Frontal cortex (tissue), 4 donors: ENCODE measurements around the gene NBPF6. TPM values are rescaled to one million over a fixed set of nuclear protein-coding genes. Genes with fewer than 3 reads are reported as not detected.
"Not testable (repeated sequence)": the region's sequence is repeated elsewhere in the genome, so short reads cannot be mapped to it uniquely, and the experiment has no call there.

Experiments
- DNase-seq, 2 donors: peaks; one replicate each; pipeline ENCODE4 v3.0.0; 2012; ENCODE audit warnings: low spot score in 2 of 2
- FAIRE-seq: peaks from 2 replicates; lab custom pipeline; 2012; peaks lifted over from hg19 to GRCh38; lab: Jason Lieb, UNC
- total RNA-seq: library from RNA; depleted of rRNA; stranded (reverse); fragments of >200 nt; gene quantifications from one replicate; pipeline ENCODE4 v1.2.3, GENCODE V29; 2014
- donor health status: control.
- donor health status: control.
- donor health status: control.

Gene NBPF6
- total RNA-seq = not detected

- DNase-seq, FAIRE-seq: not testable (repeated sequence)
These were observed at the start of gene NBPF6 for GRCh38 chr1:108450043-108450442. Gene NBPF6 (plus strand): TSS chr1:108450343. CDS start chr1:108450602, 259 bp downstream.

GRCh38 chr1:108411098-108411833 lies 38.9 kb upstream of the NBPF6 start:
- DNase-seq, FAIRE-seq: not testable (repeated sequence)

- not testable (repeated sequence) for FAIRE-seq
These were observed 30.0 kb upstream of the NBPF6 start for GRCh38 chr1:108420129-108420528.

GRCh38 chr1:108421061-108421916 lies 28.9 kb upstream of the NBPF6 start:
- not testable (repeated sequence) for DNase-seq

More at GRCh38 chr1:108420129-108420528, 30.0 kb upstream of the NBPF6 start:
- not testable (repeated sequence) for DNase-seq

GRCh38 chr1:108426877-108427276 lies 23.3 kb upstream of the NBPF6 start:
- not testable (repeated sequence) for DNase-seq, FAIRE-seq

More at GRCh38 chr1:108421061-108421916, 28.9 kb upstream of the NBPF6 start:
- not testable (repeated sequence) for FAIRE-seq

GRCh38 chr1:108432002-108432401 lies 18.1 kb upstream of the NBPF6 start:
- FAIRE-seq, DNase-seq: not testable (repeated sequence)

- not testable (repeated sequence) for DNase-seq, FAIRE-seq
These were observed 16.7 kb upstream of the NBPF6 start for GRCh38 chr1:108433404-108433803.

- not testable (repeated sequence) for DNase-seq, FAIRE-seq
These were observed 11.6 kb upstream of the NBPF6 start for GRCh38 chr1:108438536-108438935.

GRCh38 chr1:108454521-108454920 lies 4.4 kb downstream of the NBPF6 start:
- not testable (repeated sequence) for FAIRE-seq, DNase-seq

- not testable (repeated sequence) for FAIRE-seq, DNase-seq
These were observed 8.5 kb downstream of the NBPF6 start for GRCh38 chr1:108458661-108459060.

- not testable (repeated sequence) for FAIRE-seq, DNase-seq
These were observed 11.6 kb downstream of the NBPF6 start for GRCh38 chr1:108461758-108462157.

GRCh38 chr1:108463962-108464361 lies 13.8 kb downstream of the NBPF6 start:
- not testable (repeated sequence) for FAIRE-seq, DNase-seq

- not testable (repeated sequence) for DNase-seq, FAIRE-seq
These were observed 16.0 kb downstream of the NBPF6 start for GRCh38 chr1:108466166-108466565.

- FAIRE-seq = not testable (repeated sequence)
These were observed 17.0 kb downstream of the NBPF6 start for GRCh38 chr1:108467155-108467554.

GRCh38 chr1:108470750-108471149 lies 20.6 kb downstream of the NBPF6 start:
- not testable (repeated sequence) for DNase-seq

More at GRCh38 chr1:108467155-108467554, 17.0 kb downstream of the NBPF6 start:
- not testable (repeated sequence) for DNase-seq

GRCh38 chr1:108474516-108474915 lies 24.4 kb downstream of the NBPF6 start:
- not testable (repeated sequence) for FAIRE-seq, DNase-seq

More at GRCh38 chr1:108470750-108471149, 20.6 kb downstream of the NBPF6 start:
- not testable (repeated sequence) for FAIRE-seq

GRCh38 chr1:108478429-108479015 lies 28.4 kb downstream of the NBPF6 start:
- no peak for FAIRE-seq
- DNase-seq = no peak

GRCh38 chr1:108482708-108483107 lies 32.6 kb downstream of the NBPF6 start:
- FAIRE-seq = no peak

GRCh38 chr1:108485990-108486389 lies 35.8 kb downstream of the NBPF6 start:
- FAIRE-seq, DNase-seq: not testable (repeated sequence)

More at GRCh38 chr1:108482708-108483107, 32.6 kb downstream of the NBPF6 start:
- no peak for DNase-seq
